B cell (primary cell): ENCODE data around the gene OXA1L. TPM values are rescaled to one million over a fixed set of nuclear protein-coding genes. Genes with fewer than 3 reads are reported as not detected.
"Not testable (repeated sequence)": the region's sequence is repeated elsewhere in the genome, so short reads cannot be mapped to it uniquely, and the experiment has no call there.

Experiments
- ATAC-seq: fragments of 200-7000 bp; cut with Tn5 transposase; one replicate; pipeline ENCODE4 v1.10.0; 2021; ENCODE audit warnings: low read depth, mild to moderate bottlenecking, moderate number of reproducible peaks, moderate library complexity
- CTCF ChIA-PET: fragments of 350-600 bp; sonication (Branson Sonifier 250); formaldehyde crosslinking; loops from one replicate; lab custom pipeline; 2021; ENCODE audit warnings: antibody characterized with exemption, inconsistent platforms; lab: Charles Lee
- POLR2A ChIA-PET: fragments of 350-600 bp; sonication (Branson Sonifier 250); formaldehyde crosslinking; loops from one replicate; lab custom pipeline; 2021; ENCODE audit warnings: antibody characterized with exemption; lab: Charles Lee
- DNase-seq: peaks from one replicate; pipeline ENCODE4 v3.0.0; 2013
- H2AFZ ChIP-seq: 2 replicates; pipeline ENCODE4 v1.6.1; 2012; ENCODE audit warnings: mild to moderate bottlenecking, low read depth, low read length; ENCODE audit not compliant: insufficient read depth, poor library complexity, severe bottlenecking
- H3K27ac ChIP-seq, 2 donors: 1 replicate in 1 of 2; 2 replicates in 1 of 2; pipeline ENCODE4 v1.5.1; 2012 to 2013; ENCODE audit warnings: low read length in 2 of 2, mild to moderate bottlenecking in 2 of 2, moderate library complexity in 1 of 2
- H3K27me3 ChIP-seq, 4 experiments: fragments of 200-600 bp in 1 of 4; sonication (generic) in 1 of 4; replicated peaks in 1 of 4; 1 replicate in 2 of 4; 2 replicates in 2 of 4; pipeline versions ENCODE4 v1.6.1 to v1.7.0; 2013 to 2016; ENCODE audit warnings: low read length in 3 of 4, mild to moderate bottlenecking in 2 of 4, mixed read lengths in 1 of 4, moderate library complexity in 1 of 4; ENCODE audit not compliant: insufficient read depth in 4 of 4, control insufficient read depth in 3 of 4; ENCODE audit errors: control extremely low read depth in 1 of 4
- H3K36me3 ChIP-seq, 2 experiments: replicated peaks in 1 of 2; 1 replicate in 1 of 2; 2 replicates in 1 of 2; pipeline versions ENCODE4 v1.6.1 to v1.7.1; 2013; ENCODE audit warnings: low read length in 1 of 2; ENCODE audit not compliant: insufficient read depth in 2 of 2, control insufficient read depth in 1 of 2; ENCODE audit errors: control extremely low read depth in 1 of 2, extremely low read depth in 1 of 2
- H3K4me1 ChIP-seq, 2 donors: fragments of 200-600 bp in 1 of 2; sonication (generic) in 1 of 2; 1 replicate in 1 of 2; 2 replicates in 1 of 2; pipeline versions ENCODE4 v1.5.1 to v1.6.1; 2013 to 2017; ENCODE audit warnings: low read length in 2 of 2; ENCODE audit not compliant: control insufficient read depth in 2 of 2, insufficient read depth in 2 of 2
- H3K4me2 ChIP-seq: replicated peaks from 2 replicates; pipeline ENCODE3; 2012; ENCODE audit warnings: mild to moderate bottlenecking, low read depth, low read length; ENCODE audit not compliant: poor library complexity, severe bottlenecking
- H3K4me3 ChIP-seq, 5 experiments: fragments of 200-600 bp in 1 of 5; sonication (generic) in 1 of 5; 1 replicate in 3 of 5; 2 replicates in 2 of 5; pipeline versions ENCODE4 v1.5.1 to v1.7.0; 2011 to 2016; ENCODE audit warnings: low read length in 4 of 5, mild to moderate bottlenecking in 4 of 5, low read depth in 2 of 5, control low read depth in 1 of 5, moderate library complexity in 1 of 5; ENCODE audit not compliant: insufficient read depth in 1 of 5; ENCODE audit errors: control extremely low read depth in 1 of 5, extremely low read depth in 1 of 5
- H3K79me2 ChIP-seq: fragments of 200-600 bp; sonication (generic); one replicate; pipeline ENCODE4 v1.6.0; 2016; ENCODE audit warnings: low read length; ENCODE audit not compliant: control insufficient read depth, insufficient read depth
- H3K9ac ChIP-seq: fragments of 200-600 bp; sonication (generic); 2 replicates; pipeline ENCODE4 v1.6.1; 2017; ENCODE audit warnings: mild to moderate bottlenecking, low read length, moderate library complexity
- H3K9me3 ChIP-seq, 3 donors: one replicate each; pipeline versions ENCODE4 v1.6.1 to v1.7.1; 2013; ENCODE audit warnings: low read length in 2 of 3; ENCODE audit not compliant: control insufficient read depth in 2 of 3, insufficient read depth in 1 of 3; ENCODE audit errors: control extremely low read depth in 1 of 3
- H4K20me1 ChIP-seq: 2 replicates; pipeline ENCODE4 v1.6.0; 2012; ENCODE audit warnings: mild to moderate bottlenecking, low read length; ENCODE audit not compliant: insufficient read depth, control insufficient read depth, poor library complexity, severe bottlenecking
- H3K27ac Mint-ChIP-seq: one replicate; pipeline ENCODE4 v1.8.0; 2021; ENCODE audit warnings: mixed read lengths
- H3K27me3 Mint-ChIP-seq: one replicate; pipeline ENCODE4 v1.8.0; 2021; ENCODE audit warnings: mixed read lengths
- H3K4me1 Mint-ChIP-seq: one replicate; pipeline ENCODE4 v1.8.0; 2021; ENCODE audit warnings: mixed read lengths
- H3K4me3 Mint-ChIP-seq: one replicate; pipeline ENCODE4 v1.8.0; 2021; ENCODE audit warnings: mixed read lengths
- H3K9me3 Mint-ChIP-seq: one replicate; pipeline ENCODE4 v1.8.0; 2022; ENCODE audit warnings: mixed read lengths; ENCODE audit not compliant: insufficient read depth
- CTCF ChIP-seq: fragments of 200-600 bp; IDR thresholded peaks from one replicate; pipeline ENCODE4 v1.8.0; 2022; ENCODE audit warnings: antibody characterized with exemption, mild to moderate bottlenecking
- EZH2 ChIP-seq: IDR thresholded peaks from 2 replicates; pipeline ENCODE4 v1.6.1; 2012; ENCODE audit warnings: borderline replicate concordance, low read depth, mild to moderate bottlenecking, moderate library complexity, low read length; ENCODE audit not compliant: insufficient read depth, poor library complexity, severe bottlenecking
- WGBS: methylation state at CpG from one replicate; pipeline ENCODE4 v1.1.5; 2013; ENCODE audit warnings: missing lambda C conversion rate; ENCODE audit not compliant: insufficient coverage; 5-methylcytosine and 5-hydroxymethylcytosine counted together
- intact Hi-C: fragments of 100-400 bp; cut with micrococcal nuclease; formaldehyde crosslinking; loops from one replicate; pipeline ENCODE4 v1.10.0; 2022
- polyA plus RNA-seq: library from polyadenylated mRNA; depleted of rRNA; stranded (reverse); fragments of >200 nt; gene quantifications from 2 replicates; pipeline ENCODE4 v1.2.3, GENCODE V29; 2012
- total RNA-seq, 2 donors: library from RNA; stranded (reverse); fragments of 120-200 nt in 1 of 2; gene quantifications; 1 replicate in 1 of 2; 2 replicates in 1 of 2; pipeline versions ENCODE4 v1.2.3 to v1.2.4, GENCODE V29; 2013 to 2022

The OXA1L gene
- total and polyA plus RNA-seq, 2 donors (not counting 1 experiment from before 2014, with no cell fraction given), result 147 to 201 TPM

- Mint-ChIP-seq H3K27ac (peak overlapping the region; percentile 64), H3K4me1 (peaks cover 66% of the 10 kb centered on the region)
Measured at GRCh38 chr14:22792158-22792557, 25.7 kb downstream of the OXA1L start.

GRCh38 chr14:22793550-22793949 is 27.1 kb downstream of the OXA1L start:
- peaks cover 75% of the 10 kb centered on the region for H3K4me1 Mint-ChIP-seq
- H3K27me3 ChIP-seq, H4K20me1 ChIP-seq, H3K36me3 ChIP-seq, H3K79me2 ChIP-seq, DNase-seq, ATAC-seq, H3K4me2 ChIP-seq, intact Hi-C loops, H2AFZ ChIP-seq, H3K27me3 Mint-ChIP-seq, H3K4me3 ChIP-seq, H3K9ac ChIP-seq, H3K9me3 ChIP-seq, H3K9me3 Mint-ChIP-seq: not testable (repeated sequence)
- ChIA-PET CTCF (interaction anchor here (0.9 to 5.7 kb wide), 6 partner anchors 10 to 60 kb away, joined by 3 to 29 read pairs (median 6); partner anchors contain the start of gene OXA1L), POLR2A (interaction anchor here (0.6 to 1.9 kb wide), 2 partner anchors 11 to 138 kb away, joined by 3 to 9 read pairs; no protein-coding TSS in a partner anchor)
- H3K4me1 ChIP-seq, result peaks cover 43 to 51% of the 10 kb centered on the region in 2 donors
- whole genome bisulfite sequencing, result no CpG with 5 or more reads among the region's 5 CpGs
- H3K27ac Mint-ChIP-seq, result peak overlapping the region; percentile 92
- peak overlapping the region; percentile 60 for H3K4me3 Mint-ChIP-seq
- H3K27ac ChIP-seq, result peak overlapping the region; percentile 71 to 91

More at GRCh38 chr14:22792158-22792557, 25.7 kb downstream of the OXA1L start:
- peak overlapping the region in 1 of 2 donors; percentile 24 for H3K27ac ChIP-seq
- intact Hi-C loops, result no loop called here
- no peak overlapping the region for H3K9ac ChIP-seq
- no peak overlapping the region for H3K4me3 ChIP-seq
- H3K27me3 ChIP-seq, result no peaks in the 10 kb centered on the region
- H3K27me3 Mint-ChIP-seq, result no peaks in the 10 kb centered on the region
- DNase-seq (no peak), ATAC-seq (no peak)
- H3K9me3 Mint-ChIP-seq, result no peaks in the 10 kb centered on the region
- no peaks in the 10 kb centered on the region for H3K79me2 ChIP-seq
- no peak overlapping the region for H2AFZ ChIP-seq
- peaks cover 43 to 50% of the 10 kb centered on the region in 2 donors for H3K4me1 ChIP-seq
- H3K36me3 ChIP-seq, result peaks cover 0 to 5% of the 10 kb centered on the region in 2 experiments
- H3K4me2 ChIP-seq, result no peak overlapping the region
- TF ChIP-seq EZH2 (no peak), CTCF (no peak)
- peaks cover 0 to 8% (median 0%) of the 10 kb centered on the region in 3 donors for H3K9me3 ChIP-seq
- WGBS, result 100% methylated on average over 2 of the region's 2 CpGs
- ChIA-PET CTCF (interaction anchor here (3.2 to 3.6 kb wide), 2 partner anchors 14 to 31 kb away, joined by 20 to 29 read pairs; no protein-coding TSS in a partner anchor), POLR2A (interaction anchor here (1.2 to 2.6 kb wide), 2 partner anchors 20 to 30 kb away, joined by 3 to 20 read pairs; no protein-coding TSS in a partner anchor)
- no peaks in the 10 kb centered on the region for H4K20me1 ChIP-seq
- no peak overlapping the region for H3K4me3 Mint-ChIP-seq
